Activated T-helper 1 cell treated with anti-CD3 and anti-CD28 coated beads, Interleukin-12 subunit alpha, Interleukin-12 subunit beta, Interleukin-2, Interleukin-4 antibody, amounts not matched to agents 30 ng/mL and 10 ng/mL and 1 ng/mL, durations not matched to agents 14 hours and 24 hours and 36 hours (primary cell): ENCODE results near the gene RAPGEF4. TPM values are rescaled to one million over a fixed set of nuclear protein-coding genes. Genes with fewer than 3 reads are reported as not detected.

ENCODE experiments used
- DNase-seq: peaks from one replicate; pipeline ENCODE4 v3.0.0; 2021; ENCODE audit warnings: low spot score
- H3K27ac Mint-ChIP-seq: one replicate; pipeline ENCODE4 v1.8.0; 2021; ENCODE audit warnings: mild to moderate bottlenecking, mixed read lengths
- H3K27me3 Mint-ChIP-seq: one replicate; pipeline ENCODE4 v1.8.0; 2022; ENCODE audit warnings: mild to moderate bottlenecking, moderate library complexity, mixed read lengths; ENCODE audit not compliant: insufficient read depth
- H3K36me3 Mint-ChIP-seq: one replicate; pipeline ENCODE4 v1.8.0; 2021; ENCODE audit warnings: low read depth, mixed read lengths
- H3K4me1 Mint-ChIP-seq: one replicate; pipeline ENCODE4 v1.8.0; 2021; ENCODE audit warnings: low read depth, mixed read lengths
- H3K4me3 Mint-ChIP-seq: one replicate; pipeline ENCODE4 v1.8.0; 2021; ENCODE audit warnings: mild to moderate bottlenecking, moderate library complexity, mixed read lengths
- H3K9me3 Mint-ChIP-seq: one replicate; pipeline ENCODE4 v1.8.0; 2021; ENCODE audit warnings: mixed read lengths
- intact Hi-C: fragments of 100-400 bp; cut with micrococcal nuclease; formaldehyde crosslinking; loops from one replicate; pipeline ENCODE4 v1.15.1; 2024
- total RNA-seq: library from RNA; stranded (reverse); gene quantifications from 2 replicates; pipeline ENCODE4 v1.2.3, GENCODE V29; 2022

The RAPGEF4 gene
- total RNA-seq, 1 donor from 2014 or later = 0.31 TPM

DNA sequence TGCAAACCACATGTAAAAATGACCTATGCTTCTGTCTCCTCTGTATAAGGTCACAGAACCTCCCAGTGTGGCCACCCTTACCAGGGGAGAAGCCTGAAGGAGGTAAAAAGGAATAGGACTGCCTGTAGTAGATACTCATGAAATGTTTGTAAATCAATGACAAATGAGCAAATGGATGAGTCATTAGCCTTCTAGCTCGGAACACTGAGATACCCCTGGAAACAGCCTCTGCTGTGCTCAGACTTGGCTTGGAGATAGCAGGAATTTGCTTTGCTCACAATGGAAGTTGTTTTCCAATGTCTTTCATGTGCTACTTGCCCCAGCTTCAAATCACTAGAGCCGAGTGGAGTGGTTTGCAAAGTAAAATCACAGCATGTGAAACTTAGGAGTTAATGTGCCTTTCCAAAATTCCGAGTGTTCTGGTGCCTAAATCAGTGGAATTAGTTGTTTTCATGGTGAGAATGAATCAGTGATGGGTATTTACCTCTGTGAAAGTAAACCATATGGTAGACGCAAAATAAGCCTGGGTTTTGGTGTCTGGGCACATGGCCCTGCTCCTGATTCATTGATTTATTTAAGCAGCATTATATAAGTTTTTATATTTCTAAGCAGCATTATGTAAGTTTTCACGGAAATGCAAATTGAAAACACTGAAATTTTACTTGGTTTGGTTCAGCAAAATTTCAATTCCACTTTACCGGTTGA, 186.0 kb downstream of the RAPGEF4 start:
- intact Hi-C loops = no loop called here
- Mint-ChIP-seq H3K36me3 (no peaks in the 10 kb centered on the region), H3K4me1 (no peaks in the 10 kb centered on the region)

GRCh38 chr2:172922306-172922705, 186.7 kb downstream of the RAPGEF4 start:
- H3K9me3 Mint-ChIP-seq = no peaks in the 10 kb centered on the region
- no peaks in the 10 kb centered on the region for H3K4me1 Mint-ChIP-seq
- no peak overlapping the region for H3K27ac Mint-ChIP-seq
- H3K36me3 Mint-ChIP-seq = no peaks in the 10 kb centered on the region
- no peak for DNase-seq
- peaks cover 7% of the 10 kb centered on the region for H3K27me3 Mint-ChIP-seq
- no peak overlapping the region for H3K4me3 Mint-ChIP-seq
- intact Hi-C loops = no loop called here

More for the DNA sequence above, 186.0 kb downstream of the RAPGEF4 start:
- no peak overlapping the region for H3K4me3 Mint-ChIP-seq
- peaks cover 7% of the 10 kb centered on the region for H3K27me3 Mint-ChIP-seq
- no peaks in the 10 kb centered on the region for H3K9me3 Mint-ChIP-seq
- no peak overlapping the region for H3K27ac Mint-ChIP-seq
- DNase-seq = no peak

- intact Hi-C loops = no loop called here
- Mint-ChIP-seq H3K9me3 (no peaks in the 10 kb centered on the region), H3K36me3 (no peaks in the 10 kb centered on the region), H3K27me3 (peaks cover 7% of the 10 kb centered on the region), H3K4me3 (no peak overlapping the region), H3K27ac (no peak overlapping the region), H3K4me1 (no peaks in the 10 kb centered on the region)
- DNase-seq = no peak
Measured at GRCh38 chr2:172922815-172923214, 187.2 kb downstream of the RAPGEF4 start.

- H3K27me3 Mint-ChIP-seq = peaks cover 7% of the 10 kb centered on the region
Measured at GRCh38 chr2:172924097-172924660, 188.5 kb downstream of the RAPGEF4 start.

GRCh38 chr2:172925600-172925999, 190.0 kb downstream of the RAPGEF4 start:
- H3K27me3 Mint-ChIP-seq = peaks cover 7% of the 10 kb centered on the region
- H3K9me3 Mint-ChIP-seq = no peaks in the 10 kb centered on the region
- no peak overlapping the region for H3K27ac Mint-ChIP-seq
- no peaks in the 10 kb centered on the region for H3K4me1 Mint-ChIP-seq
- intact Hi-C loops = no loop called here
- H3K4me3 Mint-ChIP-seq = no peak overlapping the region
- DNase-seq = no peak
- H3K36me3 Mint-ChIP-seq = no peaks in the 10 kb centered on the region

More at GRCh38 chr2:172924097-172924660, 188.5 kb downstream of the RAPGEF4 start:
- Mint-ChIP-seq H3K9me3 (no peaks in the 10 kb centered on the region), H3K4me3 (no peak overlapping the region), H3K27ac (no peak overlapping the region), H3K4me1 (no peaks in the 10 kb centered on the region), H3K36me3 (no peaks in the 10 kb centered on the region)
- DNase-seq = no peak
- intact Hi-C loops = no loop called here

DNA sequence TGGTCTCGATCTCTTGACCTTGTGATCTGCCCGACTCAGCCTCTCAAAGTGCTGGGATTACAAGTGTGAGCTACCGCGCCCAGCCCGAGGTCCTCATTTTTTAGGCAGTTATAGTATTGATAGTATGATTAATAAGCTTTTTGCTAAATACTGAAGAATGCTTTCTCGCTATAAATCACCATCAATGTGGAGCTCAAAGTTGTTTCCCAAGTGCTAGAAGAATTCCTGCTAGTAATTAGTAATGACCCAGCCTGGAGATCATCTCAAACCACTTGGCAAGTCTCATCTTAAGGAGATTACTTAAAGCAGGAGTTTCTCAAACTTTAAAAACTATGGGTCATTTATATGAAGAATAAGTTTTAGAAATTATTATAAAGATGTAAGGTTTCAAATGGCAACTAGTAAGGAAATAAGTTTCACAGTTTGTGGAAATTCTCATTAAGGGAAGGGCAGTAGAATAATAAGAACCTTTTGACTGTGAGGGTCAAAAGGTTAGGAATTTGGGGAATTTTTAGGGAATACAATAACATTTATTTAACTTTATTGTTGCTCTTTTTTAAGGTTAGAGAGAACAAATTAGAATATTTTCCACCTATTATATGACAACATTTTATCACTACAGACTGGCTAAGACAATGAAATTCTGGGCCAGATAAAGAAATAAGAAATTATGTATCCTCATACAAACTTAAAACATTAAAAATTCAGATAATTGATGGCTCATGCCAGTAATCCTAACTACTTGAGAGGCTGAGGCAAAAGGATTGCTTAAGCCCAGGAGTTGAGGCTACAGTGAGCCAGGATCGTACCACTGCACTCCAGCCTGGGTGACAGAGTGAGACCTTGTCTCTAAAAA, 191.4 kb downstream of the RAPGEF4 start:
- intact Hi-C loops = no loop called here
- Mint-ChIP-seq H3K4me3 (no peak overlapping the region), H3K27ac (no peak overlapping the region), H3K4me1 (peaks cover 5% of the 10 kb centered on the region), H3K27me3 (peaks cover 7% of the 10 kb centered on the region), H3K36me3 (no peaks in the 10 kb centered on the region), H3K9me3 (no peaks in the 10 kb centered on the region)
- DNase-seq = no peak

DNA sequence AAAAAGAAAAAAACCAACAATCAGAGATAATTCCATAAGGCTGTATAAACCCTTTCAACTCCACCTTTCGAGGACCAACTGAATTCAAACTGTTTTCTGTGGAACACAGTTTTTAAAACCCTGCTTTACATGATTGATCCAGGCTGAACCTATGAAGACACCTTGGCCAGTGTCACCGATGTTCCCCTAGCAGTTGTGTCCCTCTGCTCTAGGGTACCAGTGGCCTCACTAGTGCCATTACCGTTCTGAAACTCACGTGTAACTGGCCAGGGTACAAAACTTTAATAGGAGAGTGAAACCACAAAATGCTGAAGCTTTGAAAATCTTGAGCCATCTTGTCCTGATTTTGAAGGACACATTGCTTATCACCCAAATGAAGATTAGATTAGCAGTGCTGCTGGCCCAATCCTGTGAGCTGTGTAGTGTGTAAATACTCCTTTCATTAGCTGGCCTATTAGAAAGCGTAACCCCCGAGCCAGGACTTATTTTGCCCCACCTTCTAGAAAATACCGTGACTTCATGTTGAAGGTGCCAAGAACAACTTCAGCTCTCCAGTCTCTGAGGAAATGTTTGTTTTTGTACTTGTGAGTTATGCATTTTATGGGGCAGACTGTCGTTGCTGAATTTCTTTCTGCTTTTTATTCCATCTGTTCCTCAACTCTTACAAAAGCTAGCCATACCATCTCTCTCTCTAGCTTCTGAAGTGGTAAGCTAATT, 192.2 kb downstream of the RAPGEF4 start:
- intact Hi-C loops = no loop called here
- no peak overlapping the region for H3K27ac Mint-ChIP-seq
- H3K4me3 Mint-ChIP-seq = no peak overlapping the region
- no peaks in the 10 kb centered on the region for H3K9me3 Mint-ChIP-seq
- no peaks in the 10 kb centered on the region for H3K36me3 Mint-ChIP-seq
- peaks cover 5% of the 10 kb centered on the region for H3K4me1 Mint-ChIP-seq
- no peak for DNase-seq
- H3K27me3 Mint-ChIP-seq = peaks cover 7% of the 10 kb centered on the region

DNA sequence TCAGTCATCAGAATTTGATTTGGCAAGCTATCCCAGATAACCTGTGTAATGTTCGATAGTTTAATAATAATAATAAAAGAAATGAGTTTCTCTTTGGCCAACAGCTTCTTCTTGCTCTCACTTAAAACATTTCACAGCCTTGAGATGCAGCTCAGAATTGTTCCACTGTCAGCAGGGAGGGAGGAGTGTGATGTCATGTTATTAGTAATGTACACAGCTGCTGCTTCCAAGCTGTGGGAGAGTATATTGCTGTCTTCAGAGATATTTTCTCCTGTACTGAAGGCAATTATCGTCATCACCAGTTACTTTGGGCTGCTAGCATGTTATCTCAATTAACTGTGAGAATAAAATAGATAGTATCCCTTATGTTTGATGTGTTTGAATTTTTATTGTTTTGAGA, 193.1 kb downstream of the RAPGEF4 start:
- H3K27ac Mint-ChIP-seq = no peak overlapping the region
- H3K27me3 Mint-ChIP-seq = peaks cover 7% of the 10 kb centered on the region
- intact Hi-C loops = no loop called here
- H3K36me3 Mint-ChIP-seq = no peaks in the 10 kb centered on the region
- H3K4me3 Mint-ChIP-seq = no peak overlapping the region
- no peaks in the 10 kb centered on the region for H3K9me3 Mint-ChIP-seq
- peaks cover 5% of the 10 kb centered on the region for H3K4me1 Mint-ChIP-seq
- DNase-seq = no peak

GRCh38 chr2:172929644-172930043, 194.0 kb downstream of the RAPGEF4 start:
- Mint-ChIP-seq H3K27ac (no peak overlapping the region), H3K4me3 (no peak overlapping the region), H3K27me3 (peaks cover 7% of the 10 kb centered on the region), H3K36me3 (no peaks in the 10 kb centered on the region), H3K4me1 (peaks cover 5% of the 10 kb centered on the region), H3K9me3 (no peaks in the 10 kb centered on the region)
- intact Hi-C loops = no loop called here
- DNase-seq = no peak

- H3K27ac Mint-ChIP-seq = no peak overlapping the region
- H3K27me3 Mint-ChIP-seq = no peaks in the 10 kb centered on the region
- no peak for DNase-seq
- H3K36me3 Mint-ChIP-seq = no peaks in the 10 kb centered on the region
- no peaks in the 10 kb centered on the region for H3K9me3 Mint-ChIP-seq
- H3K4me1 Mint-ChIP-seq = peaks cover 5% of the 10 kb centered on the region
- H3K4me3 Mint-ChIP-seq = no peak overlapping the region
- intact Hi-C loops = no loop called here
Measured at GRCh38 chr2:172930871-172931255, 195.2 kb downstream of the RAPGEF4 start.

GRCh38 chr2:172931256-172931894, 195.7 kb downstream of the RAPGEF4 start:
- intact Hi-C loops = no loop called here

GRCh38 chr2:172931918-172932520, 196.4 kb downstream of the RAPGEF4 start:
- Mint-ChIP-seq H3K27me3 (no peaks in the 10 kb centered on the region), H3K4me1 (peaks cover 5% of the 10 kb centered on the region), H3K36me3 (no peaks in the 10 kb centered on the region), H3K9me3 (no peaks in the 10 kb centered on the region), H3K27ac (no peak overlapping the region), H3K4me3 (no peak overlapping the region)
- DNase-seq = peak; percentile 26
- intact Hi-C loops = loop anchor here (1.0 kb wide), 2 partner anchors 68 to 126 kb away; no protein-coding TSS in a partner anchor

More at GRCh38 chr2:172931256-172931894, 195.7 kb downstream of the RAPGEF4 start:
- no peak overlapping the region for H3K27ac Mint-ChIP-seq
- peaks cover 5% of the 10 kb centered on the region for H3K4me1 Mint-ChIP-seq
- DNase-seq = no peak
- H3K36me3 Mint-ChIP-seq = no peaks in the 10 kb centered on the region
- H3K9me3 Mint-ChIP-seq = no peaks in the 10 kb centered on the region
- no peak overlapping the region for H3K4me3 Mint-ChIP-seq
- H3K27me3 Mint-ChIP-seq = no peaks in the 10 kb centered on the region
